Body of pancreas (tissue), 4 donors: ENCODE results near the gene ERG. TPM values are rescaled to one million over a fixed set of nuclear protein-coding genes. Genes with fewer than 3 reads are reported as not detected.

Experiments used
- ATAC-seq: fragments of 150-250 bp; one replicate; pipeline ENCODE4 v1.9.1; 2016
- DNase-seq, 4 donors: peaks; one replicate each; pipeline ENCODE4 v3.0.0-alpha.2; 2019
- H3K27ac ChIP-seq, 4 donors: fragments of 200-600 bp; sonication (generic); 1 replicate in 3 of 4; 2 replicates in 1 of 4; pipeline versions ENCODE4 v1.5.1 to v1.6.1; 2016 to 2019; ENCODE audit warnings: mild to moderate bottlenecking in 1 of 4, mixed read lengths in 1 of 4, moderate library complexity in 1 of 4
- H3K27me3 ChIP-seq, 2 donors: fragments of 200-600 bp; sonication (generic); one replicate each; pipeline ENCODE4 v1.6.0; 2016; ENCODE audit warnings: mild to moderate bottlenecking in 1 of 2
- H3K36me3 ChIP-seq, 2 donors: fragments of 200-600 bp; sonication (generic); replicated peaks in 1 of 2; 2 replicates each; pipeline ENCODE4 v1.5.1; 2016; ENCODE audit warnings: low read depth in 2 of 2; ENCODE audit not compliant: insufficient read depth in 1 of 2
- H3K4me1 ChIP-seq: fragments of 200-600 bp; sonication (generic); one replicate; pipeline ENCODE4 v1.6.0; 2016
- H3K4me3 ChIP-seq, 2 donors: fragments of 200-600 bp; sonication (generic); 1 replicate in 1 of 2; 2 replicates in 1 of 2; pipeline ENCODE4 v1.5.1; 2016 to 2019
- H3K9me3 ChIP-seq, 3 donors: fragments of 200-600 bp; sonication (generic); 1 replicate in 2 of 3; 2 replicates in 1 of 3; pipeline ENCODE4 v1.5.1; 2016
- CTCF ChIP-seq, 7 experiments: fragments of 450-650 bp in 4 of 7; fragments of 200-600 bp in 3 of 7; sonication (generic) in 3 of 7; IDR thresholded peaks; one replicate each; pipeline ENCODE4 v1.5.1; 2016 to 2019; ENCODE audit warnings: antibody characterized with exemption in 7 of 7
- POLR2A ChIP-seq, 3 donors: fragments of 450-650 bp; IDR thresholded peaks; one replicate each; pipeline ENCODE4 v1.6.1; 2016; ENCODE audit warnings: antibody characterized with exemption in 3 of 3, mild to moderate bottlenecking in 2 of 3
- WGBS, 2 donors: methylation state at CpG; one replicate each; pipeline ENCODE4 v1.1.5; 2017; 5-methylcytosine and 5-hydroxymethylcytosine counted together
- intact Hi-C: fragments of 100-400 bp; cut with DNase I; formaldehyde crosslinking; loops from one replicate; pipeline ENCODE4 v1.15.1; 2023
- total RNA-seq, 2 donors: library from RNA; depleted of rRNA; stranded (reverse); fragments of >200 nt; gene quantifications; one replicate each; pipeline ENCODE4 v1.1.0, GENCODE V29; 2016

ERG gene
- total RNA-seq, 2 donors from 2014 or later, result 4.2 to 7.3 TPM

- ATAC-seq, result no peak
- Histone ChIP-seq H3K9me3 (no peaks in the 10 kb centered on the region), H3K27me3 (no peaks in the 10 kb centered on the region), H3K27ac (no peak overlapping the region), H3K4me3 (no peak overlapping the region), H3K36me3 (no peaks in the 10 kb centered on the region), H3K4me1 (no peaks in the 10 kb centered on the region)
- TF ChIP-seq POLR2A (IDR thresholded peaks at IDR 0.05) (no peak), CTCF (IDR thresholded peaks at IDR 0.05) (no peak)
- no peak for DNase-seq
- WGBS, 2 donors, result 68 to 76% methylated on average over 18 of the region's 18 CpGs
- intact Hi-C loops, result no loop called here
Observed at GRCh38 chr21:38493549-38494250, 4.6 kb downstream of the ERG start.

GRCh38 chr21:38492007-38492406 lies 6.3 kb downstream of the ERG start:
- no peaks in the 10 kb centered on the region for H3K9me3 ChIP-seq
- no peaks in the 10 kb centered on the region for H3K4me1 ChIP-seq
- WGBS, 2 donors, result 53 to 61% methylated on average over 3 of the region's 3 CpGs
- no peaks in the 10 kb centered on the region for H3K27me3 ChIP-seq
- H3K27ac ChIP-seq, result no peak overlapping the region
- ATAC-seq (no peak), DNase-seq (no peak)
- no peaks in the 10 kb centered on the region for H3K36me3 ChIP-seq
- intact Hi-C loops, result no loop called here
- TF ChIP-seq CTCF (IDR thresholded peaks at IDR 0.05) (no peak), POLR2A (IDR thresholded peaks at IDR 0.05) (no peak)
- H3K4me3 ChIP-seq, result no peak overlapping the region

- intact Hi-C loops, result no loop called here
- no peak overlapping the region for H3K27ac ChIP-seq
- H3K4me1 ChIP-seq, result no peaks in the 10 kb centered on the region
- whole genome bisulfite sequencing, 2 donors, result 45 to 63% methylated on average over 5 of the region's 5 CpGs
- no peak for TF ChIP-seq POLR2A (IDR thresholded peaks at IDR 0.05)
- no peak for TF ChIP-seq CTCF (IDR thresholded peaks at IDR 0.05)
- H3K27me3 ChIP-seq, result no peaks in the 10 kb centered on the region
- H3K4me3 ChIP-seq, result no peak overlapping the region
- no peak for ATAC-seq
- H3K9me3 ChIP-seq, result no peaks in the 10 kb centered on the region
- no peaks in the 10 kb centered on the region for H3K36me3 ChIP-seq
- DNase-seq, result no peak
Observed at GRCh38 chr21:38491536-38491935, 6.7 kb downstream of the ERG start.

- TF ChIP-seq CTCF (IDR thresholded peaks at IDR 0.05), result no peak
- no peak for TF ChIP-seq POLR2A (IDR thresholded peaks at IDR 0.05)
- no peak overlapping the region for H3K27ac ChIP-seq
- H3K36me3 ChIP-seq, result no peaks in the 10 kb centered on the region
- H3K4me3 ChIP-seq, result no peak overlapping the region
- no peaks in the 10 kb centered on the region for H3K27me3 ChIP-seq
- DNase-seq (no peak), ATAC-seq (no peak)
- WGBS, 2 donors, result 61 to 64% methylated on average over 10 to 12 of the region's 12 CpGs
- H3K9me3 ChIP-seq, result no peaks in the 10 kb centered on the region
- H3K4me1 ChIP-seq, result no peaks in the 10 kb centered on the region
- intact Hi-C loops, result no loop called here
Observed at GRCh38 chr21:38490411-38491020, 7.8 kb downstream of the ERG start.

- no peak overlapping the region for H3K27ac ChIP-seq
- H3K27me3 ChIP-seq, result no peaks in the 10 kb centered on the region
- H3K36me3 ChIP-seq, result no peaks in the 10 kb centered on the region
- H3K9me3 ChIP-seq, result no peaks in the 10 kb centered on the region
- intact Hi-C loops, result no loop called here
- TF ChIP-seq POLR2A (IDR thresholded peaks at IDR 0.05), result no peak
- TF ChIP-seq CTCF (IDR thresholded peaks at IDR 0.05), result no peak
- H3K4me1 ChIP-seq, result no peaks in the 10 kb centered on the region
- H3K4me3 ChIP-seq, result no peak overlapping the region
- ATAC-seq (no peak), DNase-seq (no peak)
- 57 to 82% methylated on average over 6 of the region's 6 CpGs for WGBS, 2 donors
Observed at GRCh38 chr21:38489729-38490128, 8.5 kb downstream of the ERG start.
